HG03571 (cell line): Measurements from ENCODE around the gene RALGDS.

Source experiments
- ATAC-seq: cut with Tn5 transposase; IDR thresholded peaks from one replicate; pipeline ENCODE4 v1.9.1; 2021; ENCODE audit not compliant: unreplicated experiment

Gene RALGDS

DNA sequence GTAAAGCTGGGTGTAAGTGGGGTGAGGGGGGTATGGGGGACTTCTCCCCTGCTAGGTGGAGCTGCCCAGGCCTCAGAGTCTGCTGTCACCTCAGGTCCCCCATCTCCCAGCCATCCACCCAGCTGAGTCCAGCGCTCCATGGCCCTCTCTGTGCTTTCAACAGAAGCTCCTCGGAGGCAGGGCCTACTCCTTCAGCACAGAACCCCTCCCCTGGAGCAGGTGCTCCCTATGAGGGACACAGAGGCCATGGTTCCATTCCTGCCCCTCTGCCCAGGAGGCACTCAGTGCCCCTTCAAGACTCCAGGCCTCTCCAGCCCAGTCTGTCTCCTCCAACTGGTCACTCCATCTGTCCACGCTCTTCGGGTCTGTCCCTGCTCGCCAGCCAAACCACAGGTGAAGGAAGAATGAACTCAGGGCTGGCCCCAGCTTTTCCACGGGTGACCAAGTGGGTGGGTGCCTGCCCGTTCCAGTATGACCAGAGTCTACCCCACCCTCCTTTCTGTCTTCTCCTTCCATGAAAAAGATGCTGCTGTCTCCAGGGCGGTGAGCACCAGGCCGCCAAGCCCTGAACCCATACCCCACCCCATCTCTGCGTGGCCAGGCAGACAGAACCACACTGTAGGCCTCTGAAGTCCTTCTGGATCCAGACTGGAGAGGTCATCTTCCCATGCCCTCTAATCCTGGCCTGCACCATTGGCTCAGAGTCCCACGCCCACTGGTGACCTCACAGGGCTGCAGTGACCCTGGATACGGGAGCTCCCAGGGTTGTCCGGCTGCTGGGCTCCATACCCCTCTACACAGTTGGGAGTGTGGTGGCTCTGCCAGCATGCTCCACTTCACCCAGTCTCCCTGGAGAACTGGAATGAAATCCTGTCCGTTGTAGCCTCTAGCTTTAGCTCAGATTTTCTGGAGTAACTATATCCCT, 30.8 kb upstream of the RALGDS start:
- no peak for ATAC-seq

DNA sequence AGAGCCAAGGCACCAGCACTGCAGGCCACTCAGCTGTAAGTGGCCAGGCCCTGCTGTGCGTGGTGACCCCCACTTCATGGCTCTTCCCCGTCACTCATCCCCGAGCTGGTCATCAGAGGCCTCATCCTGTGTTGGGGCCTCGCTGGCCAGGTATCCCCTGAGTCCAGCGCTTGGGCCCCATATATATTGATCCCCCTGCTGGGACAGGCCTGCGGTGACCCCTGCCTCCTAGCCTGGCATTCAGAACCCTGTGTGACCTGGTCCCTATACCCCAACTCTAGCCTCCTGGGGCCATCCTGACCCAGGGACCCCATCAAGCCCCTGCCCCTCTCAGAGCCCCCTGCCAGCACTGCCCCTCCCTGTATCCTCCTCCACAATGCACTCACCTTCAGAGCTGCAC, 30.0 kb upstream of the RALGDS start:
- ATAC-seq, result no peak

- peak; percentile 65 for ATAC-seq
Observed at GRCh38 chr9:133149130-133150015, 28.3 kb upstream of the RALGDS start.

DNA sequence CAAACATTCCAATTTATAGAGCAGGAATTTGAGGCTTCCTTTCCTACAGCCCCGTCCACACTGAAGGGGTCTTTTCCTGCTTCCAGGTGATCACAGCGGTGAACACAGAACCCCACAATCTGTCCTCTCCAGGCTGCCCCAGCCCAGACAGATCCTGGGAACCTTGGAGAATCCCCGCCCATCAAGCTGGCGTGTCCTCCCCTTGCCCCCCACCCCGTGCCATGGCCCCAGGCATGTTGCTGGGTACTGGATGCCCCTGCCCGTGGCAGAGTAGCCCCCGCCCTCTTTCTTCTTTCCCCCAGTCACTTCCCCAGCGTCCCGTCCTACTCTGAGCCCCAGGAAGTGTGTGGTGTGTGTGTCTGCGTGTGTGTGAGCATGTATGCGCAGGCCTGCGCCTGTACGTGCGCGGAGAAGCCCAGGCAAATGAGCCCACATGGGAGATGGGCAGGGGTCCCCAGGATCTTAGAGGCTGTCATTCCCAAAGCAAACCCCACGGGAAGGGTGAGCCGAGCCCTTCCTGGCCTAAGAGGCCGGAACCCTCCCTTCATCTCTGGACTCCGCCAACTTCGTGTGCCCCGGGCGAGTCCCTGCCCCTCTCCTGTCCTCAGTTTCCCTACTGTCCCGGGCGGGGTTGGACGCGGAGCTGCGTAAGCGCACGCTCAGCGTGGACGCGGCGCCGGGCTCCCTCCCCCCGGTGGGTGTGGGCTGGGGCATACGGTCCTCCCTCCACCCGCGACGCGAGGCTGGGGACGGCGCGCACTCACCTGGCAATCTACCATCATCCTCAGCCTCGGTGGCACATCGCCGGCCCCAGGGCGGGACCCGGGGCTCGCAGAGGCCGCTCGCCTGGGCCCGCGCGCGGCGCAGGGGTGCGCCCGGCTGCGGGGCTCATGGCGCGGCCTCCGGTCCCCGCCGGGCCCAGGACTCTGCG, 27.4 kb upstream of the RALGDS start:
- ATAC-seq, result peak; percentile 4

- ATAC-seq, result no peak
Observed at GRCh38 chr9:133147412-133148198, 26.6 kb upstream of the RALGDS start.

- no peak for ATAC-seq
Observed at GRCh38 chr9:133146746-133147411, 25.8 kb upstream of the RALGDS start.

- no peak for ATAC-seq
Observed at GRCh38 chr9:133144904-133145851, 24.1 kb upstream of the RALGDS start.

GRCh38 chr9:133144142-133144903, 23.3 kb upstream of the RALGDS start:
- peak; percentile 53 for ATAC-seq

DNA sequence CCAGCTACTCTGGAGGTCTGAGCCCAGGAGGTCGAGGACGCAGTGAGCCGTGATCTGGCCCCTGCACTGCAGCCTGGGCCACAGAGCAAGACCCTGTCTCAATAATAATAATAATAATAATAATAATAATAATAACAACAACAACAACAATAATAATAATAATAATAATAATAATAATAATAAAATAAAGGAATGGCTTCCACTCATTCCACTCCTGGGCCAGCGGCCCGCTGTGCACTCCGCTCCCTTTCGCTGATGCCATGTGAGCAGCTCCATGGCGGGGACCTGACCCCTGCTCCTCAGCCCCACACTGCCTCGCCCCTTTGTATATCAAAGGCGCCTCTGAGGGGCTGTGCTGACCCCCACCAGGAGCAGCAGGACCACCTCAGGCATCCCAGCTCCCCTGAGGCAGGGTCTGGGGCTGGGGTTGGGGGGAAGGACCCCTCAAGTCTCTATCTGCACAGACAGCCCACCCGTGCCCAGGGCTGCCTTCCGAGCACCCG, 22.6 kb upstream of the RALGDS start:
- ATAC-seq, result no peak

DNA sequence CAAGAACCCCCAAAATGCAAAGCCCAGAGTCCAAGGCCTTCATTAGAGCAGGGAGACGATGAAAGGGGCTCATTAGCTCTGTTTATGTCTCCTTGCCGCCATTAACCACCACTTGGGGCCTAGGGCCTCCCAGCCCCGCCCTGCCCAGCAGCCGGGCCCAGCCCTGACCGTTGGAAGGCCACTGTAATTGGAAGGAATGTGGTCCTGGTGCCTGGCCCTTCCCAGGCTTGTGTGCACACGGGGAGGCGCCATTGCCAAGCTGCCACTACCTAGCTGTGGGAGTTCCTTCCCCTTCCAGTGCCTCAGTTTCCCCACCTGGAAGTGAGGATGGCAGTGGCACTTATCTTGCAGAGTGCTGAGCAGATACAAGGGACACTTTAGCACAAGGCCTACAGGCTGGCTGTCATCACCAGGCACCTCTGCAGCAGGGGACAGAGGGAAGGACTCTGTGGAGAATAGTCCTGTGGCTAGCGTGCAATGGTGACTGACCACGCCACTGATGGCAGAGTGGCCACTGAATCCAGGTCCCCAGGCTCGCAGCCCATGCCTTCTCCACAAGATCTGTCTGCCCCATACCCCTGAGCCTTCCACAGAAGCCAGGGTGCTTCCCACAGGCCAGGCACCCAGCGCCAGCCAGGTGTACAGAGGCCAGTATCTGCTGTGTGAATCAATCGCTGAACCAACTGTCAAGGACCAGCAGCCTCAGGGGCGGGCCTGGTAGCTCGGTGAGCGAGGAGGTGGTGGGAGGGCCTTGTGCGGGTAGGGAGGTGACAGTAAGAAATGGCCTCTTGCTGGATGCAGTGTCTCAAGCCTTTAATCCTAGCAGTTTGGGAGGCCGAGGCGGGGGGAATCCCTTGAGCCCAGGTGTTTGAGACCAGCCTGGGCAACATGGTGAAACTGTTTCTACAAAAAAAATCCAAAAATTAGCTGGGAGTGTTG, 21.9 kb upstream of the RALGDS start:
- ATAC-seq, result no peak

DNA sequence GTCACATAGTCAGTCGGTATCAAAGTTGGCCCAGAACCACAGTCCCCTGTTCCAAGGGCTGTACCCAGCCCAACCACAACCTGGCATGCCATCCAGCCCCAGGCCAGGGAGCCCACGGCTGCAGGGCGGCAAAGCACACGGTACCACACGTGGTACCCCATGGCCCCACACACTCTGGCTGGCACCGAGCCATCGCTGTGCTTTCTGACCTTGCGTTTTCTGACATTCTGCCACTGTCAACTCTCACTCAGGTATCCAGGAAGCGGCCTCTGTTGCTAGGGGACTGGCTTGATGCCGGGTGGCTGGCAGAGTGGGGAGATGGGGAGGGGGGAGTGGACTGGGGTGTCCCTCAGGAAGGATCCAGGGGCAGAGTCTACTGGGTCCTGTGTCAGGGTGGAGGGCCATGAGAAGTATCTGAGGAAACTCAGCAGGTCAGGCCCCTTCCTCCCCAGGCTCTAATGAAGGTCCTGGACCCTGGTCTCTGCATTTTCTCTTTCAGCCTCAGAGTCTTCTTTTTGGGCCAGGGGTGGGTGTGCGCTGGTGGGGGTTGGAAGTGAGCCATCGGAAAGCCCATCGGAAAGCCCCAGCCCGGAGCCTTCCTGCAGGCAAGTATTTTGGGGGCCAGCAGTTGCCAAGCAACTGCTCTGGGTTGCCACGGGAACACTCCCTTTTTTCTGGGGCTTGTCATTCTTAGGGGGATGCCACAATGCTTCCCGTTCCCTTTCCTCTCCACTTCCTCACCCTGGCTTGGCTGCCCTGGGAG, 21.0 kb upstream of the RALGDS start:
- no peak for ATAC-seq

DNA sequence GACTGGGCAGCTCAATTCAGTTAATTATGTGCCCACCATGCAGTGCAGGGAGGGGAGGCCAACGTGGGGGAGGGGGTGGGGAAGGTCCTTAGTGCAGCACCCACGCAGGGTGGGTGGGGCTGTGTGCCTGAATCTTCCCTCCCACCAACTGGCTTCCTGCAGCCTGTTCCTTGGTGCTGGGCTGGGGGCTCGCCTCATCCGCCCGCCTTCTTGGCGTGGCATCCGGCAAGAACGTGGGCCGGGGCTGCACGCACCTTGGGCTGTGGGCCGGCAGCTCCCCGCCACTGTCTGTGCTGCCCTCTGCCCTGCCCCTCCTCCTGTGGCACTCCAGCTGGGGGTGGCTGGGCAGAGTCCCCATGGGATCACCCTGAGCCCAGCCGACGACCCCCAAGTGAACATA, 19.6 kb upstream of the RALGDS start:
- ATAC-seq, result no peak

DNA sequence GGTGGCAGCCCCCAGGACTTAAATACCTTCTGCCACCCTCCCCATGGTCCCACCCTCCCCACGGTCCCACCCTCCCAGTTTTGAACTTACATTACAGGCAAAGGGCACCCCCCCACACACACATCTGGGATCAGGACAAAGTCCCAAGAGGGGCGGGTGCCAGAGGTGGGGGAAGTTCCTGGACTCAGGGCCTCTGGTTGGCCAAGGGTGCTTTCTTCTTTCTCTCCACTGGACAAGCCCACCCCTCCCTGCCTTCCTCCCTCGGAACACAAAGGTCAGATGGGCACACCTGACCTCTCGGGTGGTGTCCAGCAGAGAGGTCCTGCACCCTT, 19.1 kb upstream of the RALGDS start:
- ATAC-seq, result no peak

DNA sequence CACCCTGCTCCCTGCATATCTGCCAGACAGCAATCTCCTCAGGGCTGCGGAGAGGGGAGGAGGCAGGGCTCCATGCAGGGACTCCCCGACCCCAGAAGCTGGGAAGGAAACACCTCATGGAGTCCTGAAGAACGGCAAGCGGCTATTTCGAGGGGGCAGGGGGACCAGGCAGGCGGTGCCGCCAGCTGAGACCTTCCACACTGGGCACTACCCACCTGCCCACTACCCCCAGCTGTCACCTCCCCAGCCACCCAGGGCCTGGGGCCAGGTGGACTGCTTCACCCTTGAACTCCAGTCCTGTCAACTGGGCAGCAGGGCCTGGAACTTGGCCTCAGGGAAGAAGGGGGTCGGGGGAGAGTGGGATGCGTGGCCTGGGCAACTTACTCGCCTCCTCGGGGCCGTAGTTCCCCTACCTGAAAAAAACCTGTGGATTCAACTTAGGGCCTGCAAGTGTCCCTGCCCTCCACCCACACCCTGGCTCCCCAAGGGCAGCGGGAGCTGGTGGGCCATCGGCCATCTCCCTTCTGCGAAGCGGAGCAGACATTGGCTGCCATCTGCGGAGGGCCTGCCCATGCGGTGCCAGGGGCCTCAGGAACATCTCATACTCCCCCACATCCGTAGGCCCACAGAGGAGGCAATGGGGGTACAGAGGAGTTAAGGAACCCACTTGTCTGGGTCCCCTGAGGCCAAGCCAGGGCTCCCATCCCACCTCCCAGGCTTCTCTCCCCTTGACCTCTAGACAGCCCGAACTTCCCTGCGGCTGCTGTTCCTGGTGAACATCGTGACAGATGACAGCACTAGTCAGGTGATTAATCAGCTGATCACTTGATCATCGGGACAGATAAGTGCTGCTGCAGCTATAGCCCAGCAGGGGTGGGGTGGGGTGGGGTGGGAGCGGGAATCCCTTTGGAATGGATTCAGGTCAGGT, 18.5 kb upstream of the RALGDS start:
- no peak for ATAC-seq
